HepG2 (cell line): ENCODE data around the gene ARFGAP1. TPM values are rescaled to one million over a fixed set of nuclear protein-coding genes. Genes with fewer than 3 reads are reported as not detected.
A peak's percentile ranks its signal among the peaks of the same experiment; 100 is the strongest.

ENCODE experiments used
- ATF5 ChIP-seq: sonication (generic); formaldehyde crosslinking; IDR thresholded peaks from 2 replicates; pipeline ENCODE4 v1.4.0; 2020; ENCODE audit warnings: mild to moderate bottlenecking, low read depth, missing genetic modification reagents
- DNMT1 ChIP-seq: sonication (generic); formaldehyde crosslinking; IDR thresholded peaks from 2 replicates; pipeline ENCODE4 v1.5.1; 2020; ENCODE audit warnings: mild to moderate bottlenecking, missing genetic modification reagents
- GABPA ChIP-seq, 2 experiments: IDR thresholded peaks; 2 replicates each; pipeline ENCODE4 v1.6.1; 2011 to 2016; ENCODE audit warnings: low read depth in 2 of 2, low read length in 1 of 2, missing biosample characterization in 1 of 2, missing genetic modification characterization in 1 of 2
- MNT ChIP-seq: fragments of 450-650 bp; IDR thresholded peaks from 2 replicates; pipeline ENCODE4 v1.6.1; 2016
- MTA1 ChIP-seq: sonication (generic); formaldehyde crosslinking; IDR thresholded peaks from 2 replicates; pipeline ENCODE4 v1.4.0; 2020; ENCODE audit warnings: missing genetic modification reagents, mild to moderate bottlenecking, borderline replicate concordance
- SKIL ChIP-seq: sonication (generic); formaldehyde crosslinking; IDR thresholded peaks from 2 replicates; pipeline ENCODE4 v1.8.0; 2022; ENCODE audit warnings: missing genetic modification reagents, mild to moderate bottlenecking, moderate library complexity, borderline replicate concordance
- TERF1 ChIP-seq: sonication (generic); formaldehyde crosslinking; IDR thresholded peaks from 2 replicates; pipeline ENCODE4 v1.8.0; 2022; ENCODE audit warnings: mild to moderate bottlenecking, missing genetic modification reagents, moderate library complexity
- ZBTB7A ChIP-seq: sonication (generic); formaldehyde crosslinking; IDR thresholded peaks from 2 replicates; pipeline ENCODE4 v1.8.0; 2022; ENCODE audit warnings: mild to moderate bottlenecking, missing genetic modification reagents
- ZMYM2 ChIP-seq: sonication (generic); formaldehyde crosslinking; IDR thresholded peaks from 2 replicates; pipeline ENCODE4 v1.8.0; 2022; ENCODE audit warnings: mild to moderate bottlenecking, missing genetic modification reagents
- ZNF318 ChIP-seq: sonication (generic); formaldehyde crosslinking; IDR thresholded peaks from 2 replicates; pipeline ENCODE4 v1.4.0; 2020; ENCODE audit warnings: mild to moderate bottlenecking, missing genetic modification reagents
- polyA plus RNA-seq, 8 experiments: library from polyadenylated mRNA; depleted of rRNA in 3 of 8; stranded (reverse) in 7 of 8; unstranded in 1 of 8; fragments of >200 nt; fragmentation: Illumina TruSeq in 4 of 8; extraction: Trizol in 4 of 8; gene quantifications; 2 replicates each; pipeline versions ENCODE4 v1.2.1 to v1.2.3, GENCODE V29; 2011 to 2016; ENCODE audit warnings: low read depth in 4 of 8, missing spikeins in 1 of 8, mixed read lengths in 1 of 8; ENCODE audit not compliant: insufficient read depth in 1 of 8
- total RNA-seq, 5 experiments: library from RNA; depleted of rRNA; stranded (reverse); fragments of >200 nt; fragmentation: Illumina TruSeq; extraction: Trizol; gene quantifications; 2 replicates each; pipeline ENCODE4 v1.2.3, GENCODE V29; 2016; ENCODE audit warnings: low read depth in 1 of 5

The ARFGAP1 gene
- total and polyA plus RNA-seq, 2 of the 13 experiments (the other 11 are each of a cell fraction or from before 2014, with no cell fraction given): 132 TPM

GRCh38 chr20:63336232-63336752 is 63.7 kb downstream of the ARFGAP1 start (continued):
- no peak for TF ChIP-seq TERF1 (CRISPR knock-in tag)
- TF ChIP-seq MTA1: peak; percentile 72; the same call in 1 of the 2 replicates
- TF ChIP-seq ATF5 (CRISPR knock-in tag): 0 out of 2 replicates have a peak, but pooled peaks have one; percentile 43
- peak; percentile 29; the same call in 1 of the 2 replicates for TF ChIP-seq ZBTB7A (CRISPR knock-in tag)
- TF ChIP-seq DNMT1: peak; percentile 64; the same call in 1 of the 2 replicates
- TF ChIP-seq ZMYM2 (CRISPR knock-in tag): no peak
- TF ChIP-seq MNT: peak; percentile 52; the same call in 1 of the 2 replicates
- TF ChIP-seq ZNF318: 0 out of 2 replicates have a peak, but pooled peaks have one; percentile 76
- 0 out of 2 replicates have a peak, but pooled peaks have one; percentile 12 for TF ChIP-seq GABPA (IDR thresholded peaks at IDR 0.05; ENCODE audit: low read depth, low read length)
- no peak for TF ChIP-seq GABPA (CRISPR knock-in tag; IDR thresholded peaks at IDR 0.05; ENCODE audit: low read depth)
- TF ChIP-seq SKIL: peak; percentile 46; the same call in 1 of the 2 replicates
